Endothelial cell of umbilical vein (primary cell): ENCODE data around the gene STOM.

Source experiments
- CTCF ChIP-seq, 2 donors: IDR thresholded peaks; 1 replicate in 1 of 2; 2 replicates in 1 of 2; pipeline ENCODE4 v1.5.1; 2011; ENCODE audit warnings: low read length in 2 of 2, mild to moderate bottlenecking in 2 of 2, moderate library complexity in 2 of 2, control low read depth in 1 of 2, inconsistent platforms in 1 of 2, low read depth in 1 of 2; ENCODE audit not compliant: insufficient read depth in 1 of 2; ENCODE audit errors: extremely low read depth in 1 of 2
- EZH2 ChIP-seq: IDR thresholded peaks from 2 replicates; pipeline ENCODE4 v1.6.1; 2012; ENCODE audit warnings: borderline replicate concordance, low read depth, mild to moderate bottlenecking, moderate library complexity, low read length, inconsistent platforms; ENCODE audit not compliant: severe bottlenecking
- FOS ChIP-seq: IDR thresholded peaks from 2 replicates; pipeline ENCODE4 v1.6.1; 2011; ENCODE audit warnings: mild to moderate bottlenecking, low read length, moderate library complexity, borderline replicate concordance; ENCODE audit not compliant: insufficient read depth
- JUN ChIP-seq: IDR thresholded peaks from 2 replicates; pipeline ENCODE4 v1.6.1; 2011; ENCODE audit warnings: borderline replicate concordance, low read depth; ENCODE audit not compliant: insufficient read length, insufficient read depth
- MAX ChIP-seq: IDR thresholded peaks from 2 replicates; pipeline ENCODE4 v1.6.1; 2011; ENCODE audit not compliant: insufficient read depth, insufficient read length
- MYC ChIP-seq: IDR thresholded peaks from one replicate; pipeline ENCODE4 v1.6.1; 2011; ENCODE audit warnings: mild to moderate bottlenecking, low read depth, low read length
- POLR2A ChIP-seq: IDR thresholded peaks from 2 replicates; pipeline ENCODE4 v1.6.1; 2012; ENCODE audit warnings: low read depth, mild to moderate bottlenecking, control low read depth, low read length
- POLR2AphosphoS5 ChIP-seq: IDR thresholded peaks from 2 replicates; pipeline ENCODE4 v1.6.1; 2012; ENCODE audit warnings: low read depth, mild to moderate bottlenecking, control low read depth, low read length, moderate library complexity; ENCODE audit not compliant: insufficient read depth

GRCh38 chr9:121367306-121368137, 2.5 kb downstream of the STOM start:
- TF ChIP-seq MAX = no peak
- no peak for TF ChIP-seq MYC
- TF ChIP-seq CTCF (IDR thresholded peaks at IDR 0.05; ENCODE audit: extremely low read depth in 1 of 2, insufficient read depth in 1 of 2, low read depth in 1 of 2, low read length in 2 of 2) = no peak
- TF ChIP-seq JUN = no peak
- TF ChIP-seq POLR2AphosphoS5 = no peak
- no peak for TF ChIP-seq EZH2
- no peak for TF ChIP-seq POLR2A
- no peak for TF ChIP-seq FOS
